HepG2 (cell line): ENCODE data around the gene ATN1. TPM values are rescaled to one million over a fixed set of nuclear protein-coding genes. Genes with fewer than 3 reads are reported as not detected.

Experiments
- AGO1 ChIP-seq: fragments of 200-400 bp; formaldehyde crosslinking; IDR thresholded peaks from 2 replicates; pipeline ENCODE4 v1.6.1; 2017; ENCODE audit warnings: mild to moderate bottlenecking, low read depth, low read length, moderate library complexity; ENCODE audit not compliant: poor library complexity, severe bottlenecking
- BRD4 ChIP-seq: sonication (generic); formaldehyde crosslinking; IDR thresholded peaks from 2 replicates; pipeline ENCODE4 v1.4.0; 2020; ENCODE audit warnings: missing genetic modification reagents
- KAT8 ChIP-seq: IDR thresholded peaks from 2 replicates; pipeline ENCODE4 v1.6.1; 2016; ENCODE audit warnings: missing genetic modification reagents, missing compliant biosample characterization
- MAZ ChIP-seq, 2 experiments: sonication (generic) in 1 of 2; formaldehyde crosslinking in 1 of 2; IDR thresholded peaks; 2 replicates each; pipeline versions ENCODE4 v1.5.0 to v1.6.1; 2012 to 2020; ENCODE audit warnings: low read depth in 2 of 2, mild to moderate bottlenecking in 2 of 2, borderline replicate concordance in 1 of 2, improper control_type of control experiment in 1 of 2, low read length in 1 of 2, missing genetic modification reagents in 1 of 2, moderate library complexity in 1 of 2
- MEIS2 ChIP-seq: sonication (generic); formaldehyde crosslinking; IDR thresholded peaks from 2 replicates; pipeline ENCODE4 v1.9.0; 2021; ENCODE audit warnings: mild to moderate bottlenecking, missing genetic modification reagents
- SRF ChIP-seq: IDR thresholded peaks from 2 replicates; pipeline ENCODE4 v1.6.1; 2011; ENCODE audit warnings: mild to moderate bottlenecking, low read depth, low read length, moderate library complexity
- YEATS2 ChIP-seq: sonication (generic); formaldehyde crosslinking; IDR thresholded peaks from 2 replicates; pipeline ENCODE4 v1.4.0; 2020; ENCODE audit warnings: missing genetic modification reagents, borderline replicate concordance
- ZEB1 ChIP-seq: IDR thresholded peaks from 2 replicates; pipeline ENCODE4 v1.6.1; 2012; ENCODE audit warnings: mild to moderate bottlenecking, low read depth, inconsistent platforms; ENCODE audit not compliant: insufficient replicate concordance
- ZFP90 ChIP-seq: sonication (generic); formaldehyde crosslinking; IDR thresholded peaks from 2 replicates; pipeline ENCODE4 v1.8.0; 2022; ENCODE audit warnings: missing genetic modification reagents, mild to moderate bottlenecking, inconsistent platforms, borderline replicate concordance
- ZFX ChIP-seq: sonication (generic); formaldehyde crosslinking; IDR thresholded peaks from 2 replicates; pipeline ENCODE4 v1.4.0; 2020; ENCODE audit warnings: mild to moderate bottlenecking, low read depth, missing genetic modification reagents, moderate library complexity
- ZMYM2 ChIP-seq: sonication (generic); formaldehyde crosslinking; IDR thresholded peaks from 2 replicates; pipeline ENCODE4 v1.8.0; 2022; ENCODE audit warnings: mild to moderate bottlenecking, missing genetic modification reagents
- ZNF501 ChIP-seq: sonication (generic); formaldehyde crosslinking; IDR thresholded peaks from 2 replicates; pipeline ENCODE4 v1.5.1; 2020; ENCODE audit warnings: mild to moderate bottlenecking, moderate library complexity, missing genetic modification reagents
- polyA plus RNA-seq, 8 experiments: library from polyadenylated mRNA; depleted of rRNA in 3 of 8; stranded (reverse) in 7 of 8; unstranded in 1 of 8; fragments of >200 nt; fragmentation: Illumina TruSeq in 4 of 8; extraction: Trizol in 4 of 8; gene quantifications; 2 replicates each; pipeline versions ENCODE4 v1.2.1 to v1.2.3, GENCODE V29; 2011 to 2016; ENCODE audit warnings: low read depth in 4 of 8, missing spikeins in 1 of 8, mixed read lengths in 1 of 8; ENCODE audit not compliant: insufficient read depth in 1 of 8
- total RNA-seq, 5 experiments: library from RNA; depleted of rRNA; stranded (reverse); fragments of >200 nt; fragmentation: Illumina TruSeq; extraction: Trizol; gene quantifications; 2 replicates each; pipeline ENCODE4 v1.2.3, GENCODE V29; 2016; ENCODE audit warnings: low read depth in 1 of 5
- TF ChIP-seq, protein P1 (sequence below): sonication (generic); formaldehyde crosslinking; IDR thresholded peaks from 2 replicates; pipeline ENCODE4 v1.4.0; 2020; ENCODE audit warnings: missing genetic modification reagents, borderline replicate concordance
- TF ChIP-seq, protein P2 (sequence below): sonication (generic); formaldehyde crosslinking; IDR thresholded peaks from 2 replicates; pipeline ENCODE4 v1.9.0; 2022; ENCODE audit warnings: missing genetic modification reagents, mild to moderate bottlenecking, borderline replicate concordance
- TF ChIP-seq, protein P3 (sequence below): IDR thresholded peaks from 2 replicates; pipeline ENCODE4 v1.6.1; 2016; ENCODE audit warnings: missing genetic modification reagents, missing compliant biosample characterization
- TF ChIP-seq, protein P4 (sequence below): sonication (generic); formaldehyde crosslinking; IDR thresholded peaks from 2 replicates; pipeline ENCODE4 v1.4.0; 2020; ENCODE audit warnings: missing genetic modification reagents, borderline replicate concordance

ATN1 gene
- total and polyA plus RNA-seq, 2 of the 13 experiments (the other 11 are each of a cell fraction or from before 2014, with no cell fraction given): 2.1 to 8.6 TPM

DNA sequence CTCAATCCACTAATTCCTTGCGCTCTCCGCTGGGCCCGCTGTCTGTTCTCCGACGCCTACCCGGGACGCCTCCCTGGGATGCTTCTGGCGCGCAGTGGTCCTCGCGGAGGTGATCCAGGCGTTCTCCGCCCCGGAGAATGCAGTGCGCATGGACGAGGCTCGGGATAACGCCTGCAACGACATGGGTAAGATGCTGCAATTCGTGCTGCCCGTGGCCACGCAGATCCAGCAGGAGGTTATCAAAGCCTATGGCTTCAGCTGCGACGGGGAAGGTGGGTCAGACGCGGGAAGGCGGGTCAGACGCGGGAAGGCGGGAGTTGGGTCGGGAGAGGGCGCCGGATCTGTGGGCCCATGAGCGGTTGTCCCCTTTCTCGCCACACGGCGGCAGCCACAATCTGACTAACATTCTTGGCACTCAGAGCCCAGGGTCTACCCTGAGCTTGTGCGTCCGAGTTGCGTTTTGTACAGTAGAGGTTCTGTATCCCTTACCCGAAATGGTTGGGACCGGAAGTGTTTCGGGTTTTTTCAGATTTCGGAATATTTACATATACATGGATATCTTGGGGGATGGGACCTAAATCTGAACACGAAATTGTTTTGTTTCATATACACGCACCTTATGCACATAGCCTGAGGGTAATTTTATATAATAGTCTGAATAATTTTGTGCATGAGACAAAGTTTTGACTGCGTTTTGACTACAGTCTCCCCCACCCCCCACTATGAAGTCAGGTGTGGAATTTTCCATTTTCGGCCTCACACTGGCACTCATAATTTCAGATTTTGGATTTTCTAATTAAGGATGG lies 16.8 kb downstream of the ATN1 start (continued):
- TF ChIP-seq, protein P1, sequence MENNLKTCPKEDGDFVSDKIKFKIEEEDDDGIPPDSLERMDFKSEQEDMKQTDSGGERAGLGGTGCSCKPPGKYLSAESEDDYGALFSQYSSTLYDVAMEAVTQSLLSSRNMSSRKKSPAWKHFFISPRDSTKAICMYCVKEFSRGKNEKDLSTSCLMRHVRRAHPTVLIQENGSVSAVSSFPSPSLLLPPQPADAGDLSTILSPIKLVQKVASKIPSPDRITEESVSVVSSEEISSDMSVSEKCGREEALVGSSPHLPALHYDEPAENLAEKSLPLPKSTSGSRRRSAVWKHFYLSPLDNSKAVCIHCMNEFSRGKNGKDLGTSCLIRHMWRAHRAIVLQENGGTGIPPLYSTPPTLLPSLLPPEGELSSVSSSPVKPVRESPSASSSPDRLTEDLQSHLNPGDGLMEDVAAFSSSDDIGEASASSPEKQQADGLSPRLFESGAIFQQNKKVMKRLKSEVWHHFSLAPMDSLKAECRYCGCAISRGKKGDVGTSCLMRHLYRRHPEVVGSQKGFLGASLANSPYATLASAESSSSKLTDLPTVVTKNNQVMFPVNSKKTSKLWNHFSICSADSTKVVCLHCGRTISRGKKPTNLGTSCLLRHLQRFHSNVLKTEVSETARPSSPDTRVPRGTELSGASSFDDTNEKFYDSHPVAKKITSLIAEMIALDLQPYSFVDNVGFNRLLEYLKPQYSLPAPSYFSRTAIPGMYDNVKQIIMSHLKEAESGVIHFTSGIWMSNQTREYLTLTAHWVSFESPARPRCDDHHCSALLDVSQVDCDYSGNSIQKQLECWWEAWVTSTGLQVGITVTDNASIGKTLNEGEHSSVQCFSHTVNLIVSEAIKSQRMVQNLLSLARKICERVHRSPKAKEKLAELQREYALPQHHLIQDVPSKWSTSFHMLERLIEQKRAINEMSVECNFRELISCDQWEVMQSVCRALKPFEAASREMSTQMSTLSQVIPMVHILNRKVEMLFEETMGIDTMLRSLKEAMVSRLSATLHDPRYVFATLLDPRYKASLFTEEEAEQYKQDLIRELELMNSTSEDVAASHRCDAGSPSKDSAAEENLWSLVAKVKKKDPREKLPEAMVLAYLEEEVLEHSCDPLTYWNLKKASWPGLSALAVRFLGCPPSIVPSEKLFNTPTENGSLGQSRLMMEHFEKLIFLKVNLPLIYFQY: peak; percentile 98
- TF ChIP-seq, protein P2, sequence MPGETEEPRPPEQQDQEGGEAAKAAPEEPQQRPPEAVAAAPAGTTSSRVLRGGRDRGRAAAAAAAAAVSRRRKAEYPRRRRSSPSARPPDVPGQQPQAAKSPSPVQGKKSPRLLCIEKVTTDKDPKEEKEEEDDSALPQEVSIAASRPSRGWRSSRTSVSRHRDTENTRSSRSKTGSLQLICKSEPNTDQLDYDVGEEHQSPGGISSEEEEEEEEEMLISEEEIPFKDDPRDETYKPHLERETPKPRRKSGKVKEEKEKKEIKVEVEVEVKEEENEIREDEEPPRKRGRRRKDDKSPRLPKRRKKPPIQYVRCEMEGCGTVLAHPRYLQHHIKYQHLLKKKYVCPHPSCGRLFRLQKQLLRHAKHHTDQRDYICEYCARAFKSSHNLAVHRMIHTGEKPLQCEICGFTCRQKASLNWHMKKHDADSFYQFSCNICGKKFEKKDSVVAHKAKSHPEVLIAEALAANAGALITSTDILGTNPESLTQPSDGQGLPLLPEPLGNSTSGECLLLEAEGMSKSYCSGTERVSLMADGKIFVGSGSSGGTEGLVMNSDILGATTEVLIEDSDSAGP (CRISPR knock-in tag): peak; percentile 91; the same call in 1 of the 2 replicates
- peak; percentile 73 for TF ChIP-seq ZFX (CRISPR knock-in tag)
- peak; percentile 94; the same call in 1 of the 2 replicates for TF ChIP-seq ZFP90 (CRISPR knock-in tag)
- TF ChIP-seq, protein P3, sequence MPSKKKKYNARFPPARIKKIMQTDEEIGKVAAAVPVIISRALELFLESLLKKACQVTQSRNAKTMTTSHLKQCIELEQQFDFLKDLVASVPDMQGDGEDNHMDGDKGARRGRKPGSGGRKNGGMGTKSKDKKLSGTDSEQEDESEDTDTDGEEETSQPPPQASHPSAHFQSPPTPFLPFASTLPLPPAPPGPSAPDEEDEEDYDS: peak; percentile 48; the same call in 1 of the 2 replicates
- TF ChIP-seq ZNF501: peak; percentile 84
- 0 out of 2 replicates have a peak, but pooled peaks have one; percentile 33 for TF ChIP-seq MEIS2 (CRISPR knock-in tag)
- TF ChIP-seq, protein P4, sequence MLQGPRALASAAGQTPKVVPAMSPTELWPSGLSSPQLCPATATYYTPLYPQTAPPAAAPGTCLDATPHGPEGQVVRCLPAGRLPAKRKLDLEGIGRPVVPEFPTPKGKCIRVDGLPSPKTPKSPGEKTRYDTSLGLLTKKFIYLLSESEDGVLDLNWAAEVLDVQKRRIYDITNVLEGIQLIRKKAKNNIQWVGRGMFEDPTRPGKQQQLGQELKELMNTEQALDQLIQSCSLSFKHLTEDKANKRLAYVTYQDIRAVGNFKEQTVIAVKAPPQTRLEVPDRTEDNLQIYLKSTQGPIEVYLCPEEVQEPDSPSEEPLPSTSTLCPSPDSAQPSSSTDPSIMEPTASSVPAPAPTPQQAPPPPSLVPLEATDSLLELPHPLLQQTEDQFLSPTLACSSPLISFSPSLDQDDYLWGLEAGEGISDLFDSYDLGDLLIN (CRISPR knock-in tag): peak; percentile 98; the same call in 1 of the 2 replicates
- TF ChIP-seq MAZ (IDR thresholded peaks at IDR 0.05; ENCODE audit: borderline replicate concordance, low read depth, low read length): no peak
- TF ChIP-seq MAZ (CRISPR knock-in tag; IDR thresholded peaks at IDR 0.05; ENCODE audit: low read depth): peak; percentile 81
- peak; percentile 79 for TF ChIP-seq SRF
- peak; percentile 61 for TF ChIP-seq AGO1
- TF ChIP-seq ZEB1: no peak
- 0 out of 2 replicates have a peak, but pooled peaks have one; percentile 45 for TF ChIP-seq KAT8
- peak; percentile 65; the same call in 1 of the 2 replicates for TF ChIP-seq YEATS2 (CRISPR knock-in tag)
- TF ChIP-seq ZMYM2 (CRISPR knock-in tag): 0 out of 2 replicates have a peak, but pooled peaks have one; percentile 56
- TF ChIP-seq BRD4 (CRISPR knock-in tag): peak; percentile 72
